Activated CD4-positive, alpha-beta memory T cell treated with anti-CD3 and anti-CD28 coated beads, Interleukin-2, amount 10 ng/mL, durations not matched to agents 7 days and 5 days (primary cell): ENCODE results near the gene RNF13. TPM values are rescaled to one million over a fixed set of nuclear protein-coding genes. Genes with fewer than 3 reads are reported as not detected.

Experiments used
- CTCF ChIA-PET: fragments of 350-600 bp; sonication (Branson Sonifier 250); formaldehyde crosslinking; loops from one replicate; lab custom pipeline; 2021; ENCODE audit warnings: antibody characterized with exemption, inconsistent platforms; lab: Charles Lee
- POLR2A ChIA-PET: fragments of 350-600 bp; sonication (Branson Sonifier 250); formaldehyde crosslinking; loops from one replicate; lab custom pipeline; 2021; ENCODE audit warnings: antibody characterized with exemption; lab: Charles Lee
- DNase-seq: peaks from one replicate; pipeline ENCODE4 v3.0.0-alpha.2; 2020
- H3K27ac Mint-ChIP-seq: one replicate; pipeline ENCODE4 v1.8.0; 2021; ENCODE audit warnings: mild to moderate bottlenecking, mixed read lengths
- H3K27me3 Mint-ChIP-seq: one replicate; pipeline ENCODE4 v1.8.0; 2021; ENCODE audit warnings: mixed read lengths
- H3K36me3 Mint-ChIP-seq: one replicate; pipeline ENCODE4 v1.8.0; 2021; ENCODE audit warnings: low read depth, mixed read lengths
- H3K4me1 Mint-ChIP-seq: one replicate; pipeline ENCODE4 v1.8.0; 2021; ENCODE audit warnings: mixed read lengths
- H3K4me3 Mint-ChIP-seq: one replicate; pipeline ENCODE4 v1.8.0; 2021; ENCODE audit warnings: mild to moderate bottlenecking, mixed read lengths
- H3K9me3 Mint-ChIP-seq: one replicate; pipeline ENCODE4 v1.8.0; 2021; ENCODE audit warnings: mixed read lengths
- total RNA-seq, 2 experiments: library from RNA; stranded (reverse); gene quantifications; one replicate each; pipeline ENCODE4 v1.2.3, GENCODE V29; 2021

Gene RNF13
- total RNA-seq, 2 experiments from 2014 or later: 37.2 to 42.4 TPM

DNA sequence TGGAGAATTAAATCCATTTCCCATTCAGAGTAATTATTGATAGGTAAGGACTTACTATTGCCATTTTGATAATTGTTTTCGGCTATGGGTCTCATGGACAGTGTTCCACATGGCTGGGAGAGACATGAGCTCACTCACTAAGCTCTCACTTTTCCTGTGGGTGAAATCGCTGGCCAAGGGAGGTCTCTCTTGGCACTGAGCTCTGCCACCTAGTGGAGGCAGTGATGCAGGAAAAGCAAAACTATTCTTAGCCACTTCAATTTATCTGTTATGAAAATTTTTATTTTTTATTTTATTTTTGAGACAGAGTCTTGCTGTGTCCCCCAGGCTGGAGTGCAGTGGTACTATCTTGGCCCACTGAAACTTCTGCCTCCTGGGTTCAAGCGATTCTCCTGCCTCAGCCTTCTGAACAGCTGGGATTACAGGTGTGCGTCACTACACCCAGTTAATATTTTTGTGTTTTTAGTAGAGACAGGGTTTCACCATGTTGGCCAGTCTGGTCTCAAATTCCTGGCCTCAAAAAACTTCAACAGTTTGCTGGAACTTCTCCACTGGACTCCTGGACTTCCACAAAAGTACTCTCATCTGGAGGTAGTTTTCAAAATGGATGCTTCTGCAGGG, 4.7 kb upstream of the RNF13 start:
- DNase-seq: peak; percentile 59
- Mint-ChIP-seq H3K27ac (no peak overlapping the region), H3K9me3 (no peaks in the 10 kb centered on the region), H3K4me3 (no peak overlapping the region), H3K36me3 (peaks cover 3% of the 10 kb centered on the region), H3K27me3 (peaks cover 32% of the 10 kb centered on the region), H3K4me1 (peaks cover 14% of the 10 kb centered on the region)
- ChIA-PET CTCF (interaction anchor here (0.6 to 2.7 kb wide), 42 partner anchors 10 to 322 kb away, joined by 3 to 32 read pairs (median 4); partner anchors contain the start of gene COMMD2), POLR2A (interaction anchor here (2.2 kb wide), 1 partner anchor 56 kb away, joined by 9 read pairs; the partner anchor contains the start of gene COMMD2)

DNA sequence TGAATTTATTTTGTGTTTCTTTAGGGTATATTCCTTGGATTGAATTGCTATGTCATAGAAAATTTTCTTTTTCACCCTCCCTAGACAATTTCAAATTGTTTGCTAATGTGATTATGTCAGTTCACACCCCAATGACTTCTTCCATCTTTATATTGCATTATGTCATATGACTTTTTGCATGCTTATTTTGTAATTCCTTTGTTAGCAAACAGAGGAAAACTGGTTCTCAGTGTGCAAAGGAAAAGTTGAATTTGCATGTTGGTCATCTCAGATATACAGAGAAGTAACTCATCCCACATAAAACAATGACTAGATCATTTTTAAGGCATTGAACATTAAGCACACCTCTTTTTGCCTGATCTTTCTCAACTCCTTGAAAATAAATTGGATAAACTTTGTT, 3.3 kb upstream of the RNF13 start:
- CTCF ChIA-PET: interaction anchor here (1.9 to 2.7 kb wide), 4 partner anchors 10 to 240 kb away, joined by 7 to 32 read pairs (median 16); partner anchors contain the start of gene COMMD2
- no peak for DNase-seq
- Mint-ChIP-seq H3K9me3 (no peaks in the 10 kb centered on the region), H3K4me3 (no peak overlapping the region), H3K4me1 (peaks cover 22% of the 10 kb centered on the region), H3K27me3 (peaks cover 32% of the 10 kb centered on the region), H3K36me3 (peaks cover 12% of the 10 kb centered on the region), H3K27ac (no peak overlapping the region)
- POLR2A ChIA-PET: no interaction called here

GRCh38 chr3:149810846-149811245, 2.2 kb upstream of the RNF13 start:
- no peak for DNase-seq
- Mint-ChIP-seq H3K9me3 (no peaks in the 10 kb centered on the region), H3K4me1 (peaks cover 32% of the 10 kb centered on the region), H3K27ac (no peak overlapping the region), H3K4me3 (no peak overlapping the region), H3K27me3 (peaks cover 22% of the 10 kb centered on the region), H3K36me3 (peaks cover 15% of the 10 kb centered on the region)
- POLR2A ChIA-PET: no interaction called here
- CTCF ChIA-PET: interaction anchor here (0.6 kb wide), 1 partner anchor 566 kb away, joined by 3 read pairs; no protein-coding TSS in a partner anchor

GRCh38 chr3:149812165-149812605, 830 bp upstream of the RNF13 start:
- DNase-seq: no peak
- H3K4me3 Mint-ChIP-seq: peak overlapping the region; percentile 97
- peaks cover 3% of the 10 kb centered on the region for H3K9me3 Mint-ChIP-seq
- POLR2A ChIA-PET: interaction anchor here (3.2 kb wide), 1 partner anchor 60 kb away, joined by 22 read pairs; the partner anchor contains the start of gene COMMD2
- H3K36me3 Mint-ChIP-seq: peaks cover 24% of the 10 kb centered on the region
- CTCF ChIA-PET: no interaction called here
- H3K27ac Mint-ChIP-seq: peak overlapping the region; percentile 99
- peaks cover 42% of the 10 kb centered on the region for H3K4me1 Mint-ChIP-seq
- H3K27me3 Mint-ChIP-seq: peaks cover 10% of the 10 kb centered on the region

- Mint-ChIP-seq H3K4me1 (peaks cover 50% of the 10 kb centered on the region), H3K27me3 (peaks cover 5% of the 10 kb centered on the region), H3K36me3 (peaks cover 30% of the 10 kb centered on the region), H3K27ac (peak overlapping the region; percentile 99), H3K4me3 (peak overlapping the region; percentile 97), H3K9me3 (peaks cover 6% of the 10 kb centered on the region)
- POLR2A ChIA-PET: interaction anchor here (1.0 to 3.2 kb wide), 5 partner anchors 9 to 599 kb away, joined by 3 to 22 read pairs (median 3); partner anchors contain the start of gene COMMD2
- peak; percentile 29 for DNase-seq
- CTCF ChIA-PET: interaction anchor here (0.6 to 2.2 kb wide), 5 partner anchors 43 to 533 kb away, joined by 3 to 13 read pairs (median 4); partner anchors contain the start of gene COMMD2
These were observed 609 bp downstream of the RNF13 start for GRCh38 chr3:149813367-149814281.

- no peak overlapping the region for H3K4me3 Mint-ChIP-seq
- no peak overlapping the region for H3K27ac Mint-ChIP-seq
- peaks cover 6% of the 10 kb centered on the region for H3K9me3 Mint-ChIP-seq
- H3K36me3 Mint-ChIP-seq: peaks cover 32% of the 10 kb centered on the region
- no peaks in the 10 kb centered on the region for H3K27me3 Mint-ChIP-seq
- peaks cover 60% of the 10 kb centered on the region for H3K4me1 Mint-ChIP-seq
- DNase-seq: no peak
- POLR2A ChIA-PET: interaction anchor here (3.2 kb wide), 1 partner anchor 63 kb away, joined by 22 read pairs; the partner anchor contains the start of gene COMMD2
- CTCF ChIA-PET: interaction anchor here (2.2 kb wide), 1 partner anchor 44 kb away, joined by 13 read pairs; no protein-coding TSS in a partner anchor
These were observed 2.3 kb downstream of the RNF13 start for GRCh38 chr3:149815321-149815720.

- H3K4me1 Mint-ChIP-seq: peaks cover 60% of the 10 kb centered on the region
- no peak overlapping the region for H3K4me3 Mint-ChIP-seq
- no peaks in the 10 kb centered on the region for H3K27me3 Mint-ChIP-seq
- POLR2A ChIA-PET: no interaction called here
- H3K9me3 Mint-ChIP-seq: peaks cover 6% of the 10 kb centered on the region
- H3K27ac Mint-ChIP-seq: no peak overlapping the region
- CTCF ChIA-PET: interaction anchor here (0.7 kb wide), 1 partner anchor 77 kb away, joined by 4 read pairs; no protein-coding TSS in a partner anchor
- DNase-seq: no peak
- H3K36me3 Mint-ChIP-seq: peaks cover 33% of the 10 kb centered on the region
These were observed 2.7 kb downstream of the RNF13 start for GRCh38 chr3:149815728-149816127.

DNA sequence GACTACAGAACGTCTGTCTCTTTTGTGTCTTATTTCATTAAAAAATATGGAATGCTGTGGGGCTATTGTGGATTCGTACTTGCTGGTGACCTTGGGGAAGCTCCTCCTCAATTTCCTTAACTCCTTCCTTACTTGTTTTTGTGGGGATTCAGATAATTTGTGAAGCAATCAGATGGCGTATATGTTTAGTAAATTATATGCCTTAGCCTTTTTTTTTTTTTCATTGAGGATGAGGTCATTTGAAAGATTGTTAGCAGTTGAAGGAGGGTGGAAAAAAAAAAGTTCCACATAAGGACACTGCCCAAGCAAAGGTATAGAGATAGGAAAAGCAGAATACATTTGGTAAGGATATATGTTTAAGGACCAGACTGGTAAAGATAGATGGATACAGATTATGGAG, 3.3 kb downstream of the RNF13 start:
- Mint-ChIP-seq H3K27me3 (no peaks in the 10 kb centered on the region), H3K27ac (no peak overlapping the region), H3K4me1 (peaks cover 60% of the 10 kb centered on the region), H3K9me3 (peaks cover 6% of the 10 kb centered on the region), H3K4me3 (no peak overlapping the region), H3K36me3 (peaks cover 34% of the 10 kb centered on the region)
- no peak for DNase-seq
- CTCF ChIA-PET: interaction anchor here (0.7 to 1.3 kb wide), 2 partner anchors 63 to 78 kb away, joined by 4 read pairs; no protein-coding TSS in a partner anchor
- POLR2A ChIA-PET: no interaction called here

DNA sequence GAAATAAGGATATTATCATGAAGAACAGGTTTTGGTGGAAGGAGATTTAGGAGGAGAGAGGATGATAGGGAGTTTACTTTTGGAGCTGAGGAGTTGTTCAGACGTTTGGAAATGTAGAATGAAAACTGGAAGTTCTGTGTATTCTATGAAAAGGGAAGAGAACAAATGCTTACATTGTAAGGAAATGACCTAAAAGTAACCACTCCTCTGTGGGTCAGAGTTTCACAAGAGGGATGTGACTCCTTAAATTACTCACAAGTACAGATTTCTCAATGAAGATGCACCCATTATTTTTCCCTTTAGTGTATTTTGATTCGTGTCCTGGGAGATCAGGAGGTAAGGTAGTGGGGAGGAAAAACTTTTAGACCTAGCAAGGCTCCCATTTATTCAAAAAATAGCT, 4.0 kb downstream of the RNF13 start:
- Mint-ChIP-seq H3K4me1 (peaks cover 58% of the 10 kb centered on the region), H3K36me3 (peaks cover 41% of the 10 kb centered on the region), H3K27me3 (no peaks in the 10 kb centered on the region), H3K9me3 (peaks cover 10% of the 10 kb centered on the region), H3K4me3 (no peak overlapping the region), H3K27ac (no peak overlapping the region)
- DNase-seq: no peak
- ChIA-PET CTCF (interaction anchor here (1.3 kb wide), 1 partner anchor 63 kb away, joined by 4 read pairs; no protein-coding TSS in a partner anchor), POLR2A (no interaction called here)

DNA sequence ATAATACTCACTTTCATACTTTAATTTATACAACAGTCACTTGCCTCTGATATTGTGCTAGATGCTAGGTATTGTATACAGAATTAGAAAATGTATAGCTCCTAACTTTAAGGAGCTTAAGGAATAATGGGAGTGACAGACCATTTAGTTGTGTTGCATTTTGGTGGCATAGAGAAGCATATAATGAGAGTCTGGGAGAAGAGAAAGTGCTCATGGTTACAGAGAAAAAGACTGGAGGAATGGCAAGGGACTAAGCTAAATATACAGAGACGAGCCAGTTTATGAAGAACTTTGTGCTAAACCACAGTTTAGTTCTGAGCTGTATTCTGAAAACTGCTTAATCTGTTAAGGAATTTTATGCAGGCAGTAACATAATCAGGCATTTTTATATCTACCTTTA, 6.4 kb downstream of the RNF13 start:
- peaks cover 40% of the 10 kb centered on the region for H3K36me3 Mint-ChIP-seq
- H3K9me3 Mint-ChIP-seq: peaks cover 11% of the 10 kb centered on the region
- H3K27me3 Mint-ChIP-seq: no peaks in the 10 kb centered on the region
- ChIA-PET POLR2A (no interaction called here), CTCF (interaction anchor here (2.8 kb wide), 1 partner anchor 11 kb away, joined by 17 read pairs; no protein-coding TSS in a partner anchor)
- peaks cover 50% of the 10 kb centered on the region for H3K4me1 Mint-ChIP-seq
- H3K4me3 Mint-ChIP-seq: no peak overlapping the region
- no peak overlapping the region for H3K27ac Mint-ChIP-seq
- no peak for DNase-seq

DNA sequence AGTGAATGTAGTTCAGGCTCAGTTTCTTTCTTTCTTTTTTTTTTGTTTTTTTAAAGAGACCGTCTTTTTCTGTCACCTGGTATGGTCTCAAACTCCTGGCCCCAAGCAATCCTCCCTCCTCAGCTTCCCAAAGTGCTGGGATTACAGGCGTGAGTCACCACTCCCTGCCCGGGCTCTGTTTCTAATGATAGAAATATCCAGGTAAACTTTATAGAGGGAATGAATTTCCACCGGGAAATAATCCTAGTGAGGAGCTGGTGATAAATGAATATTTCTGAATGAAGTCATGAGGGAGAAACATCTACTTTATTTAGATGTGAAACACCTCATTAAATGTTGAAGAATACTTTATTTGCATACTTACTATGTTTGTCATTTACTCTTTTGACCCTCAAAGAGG, 7.2 kb downstream of the RNF13 start:
- no peak for DNase-seq
- POLR2A ChIA-PET: no interaction called here
- CTCF ChIA-PET: interaction anchor here (2.8 kb wide), 1 partner anchor 11 kb away, joined by 17 read pairs; no protein-coding TSS in a partner anchor
- H3K27me3 Mint-ChIP-seq: no peaks in the 10 kb centered on the region
- H3K36me3 Mint-ChIP-seq: peaks cover 39% of the 10 kb centered on the region
- no peak overlapping the region for H3K4me3 Mint-ChIP-seq
- H3K4me1 Mint-ChIP-seq: peaks cover 43% of the 10 kb centered on the region
- H3K27ac Mint-ChIP-seq: no peak overlapping the region
- H3K9me3 Mint-ChIP-seq: peaks cover 11% of the 10 kb centered on the region

DNA sequence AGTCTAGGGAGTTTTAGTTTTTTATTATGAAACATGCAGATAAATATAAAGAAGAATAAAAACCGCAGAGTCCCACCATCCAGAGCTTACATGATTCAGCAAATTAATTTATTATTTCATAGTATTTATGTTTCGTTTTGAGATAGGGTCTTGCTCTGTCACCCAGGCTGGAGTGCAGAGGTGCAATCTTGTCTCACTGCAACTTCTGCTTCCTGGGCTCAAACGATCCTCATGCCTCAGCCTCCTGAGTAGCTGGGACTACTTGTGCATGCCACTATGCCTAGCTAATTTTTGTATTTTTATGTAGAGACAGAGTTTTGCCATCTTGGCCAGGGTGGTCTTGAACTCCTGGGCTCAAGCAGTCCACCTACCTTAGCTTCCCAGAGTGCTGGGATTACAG, 13.6 kb downstream of the RNF13 start:
- H3K27me3 Mint-ChIP-seq: no peaks in the 10 kb centered on the region
- CTCF ChIA-PET: interaction anchor here (1.3 kb wide), 1 partner anchor 19 kb away, joined by 4 read pairs; no protein-coding TSS in a partner anchor
- H3K9me3 Mint-ChIP-seq: peaks cover 17% of the 10 kb centered on the region

More for the DNA sequence above, 13.6 kb downstream of the RNF13 start:
- Mint-ChIP-seq H3K4me1 (peaks cover 2% of the 10 kb centered on the region), H3K36me3 (peaks cover 37% of the 10 kb centered on the region), H3K27ac (no peak overlapping the region), H3K4me3 (no peak overlapping the region)
- no peak for DNase-seq
- POLR2A ChIA-PET: no interaction called here
